GM19395 (cell line): ENCODE measurements around the gene ADAMTS9.

Experiments used
- ATAC-seq: cut with Tn5 transposase; IDR thresholded peaks from one replicate; pipeline ENCODE4 v1.9.1; 2021; ENCODE audit warnings: mild to moderate bottlenecking, moderate library complexity; ENCODE audit not compliant: unreplicated experiment

ADAMTS9 gene, protein sequence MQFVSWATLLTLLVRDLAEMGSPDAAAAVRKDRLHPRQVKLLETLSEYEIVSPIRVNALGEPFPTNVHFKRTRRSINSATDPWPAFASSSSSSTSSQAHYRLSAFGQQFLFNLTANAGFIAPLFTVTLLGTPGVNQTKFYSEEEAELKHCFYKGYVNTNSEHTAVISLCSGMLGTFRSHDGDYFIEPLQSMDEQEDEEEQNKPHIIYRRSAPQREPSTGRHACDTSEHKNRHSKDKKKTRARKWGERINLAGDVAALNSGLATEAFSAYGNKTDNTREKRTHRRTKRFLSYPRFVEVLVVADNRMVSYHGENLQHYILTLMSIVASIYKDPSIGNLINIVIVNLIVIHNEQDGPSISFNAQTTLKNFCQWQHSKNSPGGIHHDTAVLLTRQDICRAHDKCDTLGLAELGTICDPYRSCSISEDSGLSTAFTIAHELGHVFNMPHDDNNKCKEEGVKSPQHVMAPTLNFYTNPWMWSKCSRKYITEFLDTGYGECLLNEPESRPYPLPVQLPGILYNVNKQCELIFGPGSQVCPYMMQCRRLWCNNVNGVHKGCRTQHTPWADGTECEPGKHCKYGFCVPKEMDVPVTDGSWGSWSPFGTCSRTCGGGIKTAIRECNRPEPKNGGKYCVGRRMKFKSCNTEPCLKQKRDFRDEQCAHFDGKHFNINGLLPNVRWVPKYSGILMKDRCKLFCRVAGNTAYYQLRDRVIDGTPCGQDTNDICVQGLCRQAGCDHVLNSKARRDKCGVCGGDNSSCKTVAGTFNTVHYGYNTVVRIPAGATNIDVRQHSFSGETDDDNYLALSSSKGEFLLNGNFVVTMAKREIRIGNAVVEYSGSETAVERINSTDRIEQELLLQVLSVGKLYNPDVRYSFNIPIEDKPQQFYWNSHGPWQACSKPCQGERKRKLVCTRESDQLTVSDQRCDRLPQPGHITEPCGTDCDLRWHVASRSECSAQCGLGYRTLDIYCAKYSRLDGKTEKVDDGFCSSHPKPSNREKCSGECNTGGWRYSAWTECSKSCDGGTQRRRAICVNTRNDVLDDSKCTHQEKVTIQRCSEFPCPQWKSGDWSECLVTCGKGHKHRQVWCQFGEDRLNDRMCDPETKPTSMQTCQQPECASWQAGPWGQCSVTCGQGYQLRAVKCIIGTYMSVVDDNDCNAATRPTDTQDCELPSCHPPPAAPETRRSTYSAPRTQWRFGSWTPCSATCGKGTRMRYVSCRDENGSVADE (N-terminal part only)

GRCh38 chr3:64687781-64688604 is at the start of gene ADAMTS9:
TSS of gene ADAMTS9 (minus strand) at chr3:64688000. CDS start at chr3:64687657, 343 bp downstream.
- ATAC-seq = no peak

- ATAC-seq = no peak
Observed at GRCh38 chr3:64732576-64732975, 44.8 kb upstream of the ADAMTS9 start.

DNA sequence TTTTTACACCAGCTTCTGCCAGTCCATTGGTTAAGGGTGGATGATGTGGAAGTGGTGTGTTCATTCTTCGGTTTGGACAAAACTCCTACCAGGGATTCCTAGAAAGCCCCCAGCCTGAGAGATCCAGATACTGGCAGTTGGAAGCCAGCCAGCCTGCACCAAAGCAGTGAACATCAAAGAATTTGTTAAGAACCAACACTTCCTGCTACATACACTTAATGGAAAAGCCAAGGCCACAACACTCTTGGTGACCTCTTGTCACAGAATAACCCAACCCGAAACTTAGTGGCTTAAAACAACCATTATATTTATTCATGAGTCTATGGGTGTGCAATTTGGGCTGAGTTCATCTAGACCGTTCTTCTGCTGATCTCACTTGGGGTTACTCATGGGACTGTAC is 42.9 kb upstream of the ADAMTS9 start:
- ATAC-seq = no peak

DNA sequence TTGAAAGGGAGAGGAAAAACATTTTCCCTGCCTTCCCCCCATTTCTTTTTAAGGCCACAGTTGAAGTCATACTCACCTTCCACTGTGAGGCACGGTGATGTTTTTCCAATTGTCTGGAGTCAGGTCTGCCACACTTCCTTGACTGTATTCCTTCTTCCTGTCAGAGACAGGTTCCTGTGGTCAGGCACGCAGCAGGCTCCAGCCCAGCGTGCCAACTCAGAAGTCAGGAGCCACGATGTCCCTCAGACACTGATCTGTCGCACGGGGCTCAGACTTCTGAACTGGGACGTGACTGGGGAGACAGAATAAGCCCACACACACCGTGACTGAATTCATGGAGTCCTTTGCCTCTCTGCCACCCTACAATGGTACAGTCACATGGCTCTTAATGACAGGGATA is 41.2 kb upstream of the ADAMTS9 start:
- no peak for ATAC-seq

GRCh38 chr3:64728428-64728827 is 40.6 kb upstream of the ADAMTS9 start:
- no peak for ATAC-seq

GRCh38 chr3:64726414-64727090 is 38.8 kb upstream of the ADAMTS9 start:
- ATAC-seq = no peak

GRCh38 chr3:64718976-64719375 is 31.2 kb upstream of the ADAMTS9 start:
- ATAC-seq = no peak

- ATAC-seq = no peak
Observed at GRCh38 chr3:64717872-64718613, 30.2 kb upstream of the ADAMTS9 start.

DNA sequence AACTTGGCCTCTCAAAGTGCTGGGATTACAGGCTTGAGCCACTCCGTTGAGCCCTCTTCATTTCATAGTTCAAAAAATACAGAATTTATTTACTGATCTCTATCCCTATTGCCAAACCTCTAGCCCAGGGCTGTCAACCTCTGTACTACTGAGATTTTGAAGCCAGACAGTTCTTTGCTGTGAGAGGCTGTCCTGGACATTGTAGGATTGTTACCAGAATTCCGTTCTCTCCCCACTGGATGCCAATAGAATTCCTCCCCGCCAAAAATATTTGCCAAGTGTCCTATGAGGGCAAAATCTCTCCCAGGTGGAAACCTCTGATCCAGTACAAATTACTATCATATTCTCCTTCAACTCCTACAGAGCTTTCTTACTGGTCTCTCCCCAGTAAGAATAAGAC is 29.6 kb upstream of the ADAMTS9 start:
- no peak for ATAC-seq

DNA sequence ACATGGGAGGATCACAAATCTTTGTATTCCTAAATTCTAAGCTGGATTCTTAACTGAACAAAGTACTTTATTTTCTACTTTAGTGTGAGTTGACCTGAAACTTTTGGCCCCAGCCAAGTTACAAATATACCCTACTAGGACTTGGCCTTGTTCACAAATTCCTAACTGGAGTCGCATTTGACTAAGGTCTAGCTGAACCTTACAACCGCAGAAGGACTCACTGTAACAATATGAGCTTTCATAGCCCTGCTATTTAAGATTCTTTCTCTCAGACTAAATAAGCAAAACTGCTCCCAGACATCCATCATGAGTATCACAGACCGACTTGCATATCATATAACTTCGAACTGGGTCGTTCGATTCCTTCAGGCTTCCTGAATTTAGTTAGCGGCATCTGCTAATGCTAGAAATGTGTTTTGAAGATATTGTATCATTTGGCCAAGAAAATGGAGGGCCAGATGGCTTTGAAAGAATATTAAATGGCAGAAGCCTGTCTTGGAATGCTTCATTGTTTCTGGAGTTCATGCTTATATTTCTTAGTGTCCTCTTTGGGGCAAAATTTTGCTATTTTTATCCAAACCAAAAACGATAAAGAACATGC is 28.4 kb upstream of the ADAMTS9 start:
- ATAC-seq = no peak

DNA sequence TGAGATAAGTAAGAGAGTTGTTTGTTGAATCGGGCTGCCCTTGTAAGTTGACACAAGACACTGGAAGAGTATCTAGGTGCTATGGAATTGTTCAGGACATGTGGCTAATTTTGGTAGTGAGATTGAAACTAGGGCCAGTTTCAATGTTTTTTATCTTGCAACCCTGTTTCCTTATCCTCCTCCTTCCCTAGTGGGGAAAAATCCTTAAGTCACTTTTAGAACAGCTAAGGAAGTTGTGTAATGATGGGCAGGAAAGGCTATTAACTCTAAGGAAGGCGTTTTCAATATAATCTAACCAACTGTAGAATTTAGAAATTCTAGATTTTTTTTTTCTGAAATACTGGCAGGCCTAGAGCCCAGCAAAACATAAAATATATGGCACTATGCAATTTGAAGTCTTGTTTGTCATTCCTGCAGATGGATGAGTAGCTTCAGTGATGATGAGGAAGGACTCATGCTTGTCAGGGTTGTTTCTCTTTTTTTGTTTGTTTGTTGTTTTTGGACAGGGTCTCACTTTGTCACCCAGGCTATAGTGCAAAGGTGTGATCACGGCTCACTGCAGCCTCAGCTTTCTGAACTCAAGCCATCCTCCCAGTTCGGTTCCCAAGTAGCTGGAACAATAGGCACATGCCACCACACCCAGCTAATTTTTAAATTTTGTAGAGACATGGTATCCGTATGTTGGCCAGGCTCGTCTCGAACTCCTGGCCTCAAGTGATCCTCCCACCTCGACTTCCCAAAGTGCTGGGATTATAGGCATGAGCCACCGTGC is 27.6 kb upstream of the ADAMTS9 start:
- no peak for ATAC-seq

DNA sequence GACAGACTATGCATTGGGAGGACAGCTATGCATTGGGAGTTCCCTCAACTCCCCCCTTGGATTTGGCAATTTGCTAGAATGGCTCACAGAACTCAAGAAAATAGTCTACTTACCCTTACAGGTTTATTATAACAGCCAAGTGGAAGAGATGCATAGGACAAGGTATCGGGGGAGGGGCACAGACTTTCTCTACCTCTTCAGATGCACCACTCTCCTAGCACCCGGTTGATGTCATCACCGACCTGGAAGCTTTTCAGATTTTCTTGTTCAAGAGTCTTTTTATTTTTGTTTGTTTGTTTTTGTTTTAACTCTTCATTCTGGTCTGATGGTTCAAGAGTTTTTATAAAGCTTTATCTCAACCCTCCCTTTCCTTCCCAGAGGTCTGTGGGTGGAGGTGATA is 20.7 kb upstream of the ADAMTS9 start:
- ATAC-seq = no peak

- ATAC-seq = no peak
Observed at GRCh38 chr3:64705946-64706345, 18.1 kb upstream of the ADAMTS9 start.

DNA sequence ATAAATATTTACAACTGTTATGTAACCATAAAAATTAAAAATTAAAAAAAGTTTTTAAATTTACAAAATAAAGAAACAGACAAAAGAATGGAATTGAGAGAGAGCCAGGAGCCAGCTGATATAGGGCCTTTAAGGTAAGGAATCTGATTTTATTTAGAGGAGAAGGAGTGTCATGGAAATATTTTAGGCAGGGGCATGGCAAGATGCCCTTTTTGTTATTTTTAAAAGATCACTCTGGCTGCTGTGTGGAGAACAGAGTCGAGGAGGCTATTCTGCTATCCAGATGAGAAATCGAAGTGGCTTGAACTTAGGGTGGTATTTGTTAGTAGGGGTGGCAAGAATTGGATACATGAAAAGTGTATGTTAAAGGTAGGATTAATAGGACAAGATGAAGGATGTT is 9.1 kb upstream of the ADAMTS9 start:
- no peak for ATAC-seq

- no peak for ATAC-seq
Observed at GRCh38 chr3:64694114-64694513, 6.3 kb upstream of the ADAMTS9 start.

GRCh38 chr3:64693031-64693430 is 5.2 kb upstream of the ADAMTS9 start:
- ATAC-seq = no peak

DNA sequence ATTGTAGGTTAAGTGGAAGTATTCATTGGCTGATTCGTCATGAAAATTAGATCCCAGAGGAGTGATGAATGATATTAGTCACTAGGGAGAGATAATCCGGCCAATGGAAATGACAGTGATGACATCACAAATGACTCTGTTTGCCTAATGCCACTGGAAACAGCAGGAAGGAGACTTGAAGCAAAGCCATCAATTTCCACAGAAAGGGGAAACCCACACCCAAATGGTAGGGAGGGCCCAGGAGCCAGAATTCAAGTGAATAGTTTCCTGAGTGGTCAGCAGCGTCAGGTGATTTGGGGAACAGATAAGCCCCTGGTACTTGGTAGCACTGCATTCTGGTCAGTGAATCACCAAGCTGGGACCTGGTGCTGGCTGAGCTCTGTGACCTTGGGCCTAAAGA is 3.3 kb upstream of the ADAMTS9 start:
- ATAC-seq = no peak
